Middle frontal gyrus (tissue), 1 donor: ENCODE data around the gene KLRB1.
"Not testable (repeated sequence)": the region's sequence is repeated elsewhere in the genome, so short reads cannot be mapped to it uniquely, and the experiment has no call there.

Experiments
- DNase-seq: peaks from one replicate; pipeline ENCODE4 v3.0.0-alpha.2; 2015; ENCODE audit warnings: low spot score; ENCODE audit errors: extremely low spot score

The KLRB1 gene

DNA sequence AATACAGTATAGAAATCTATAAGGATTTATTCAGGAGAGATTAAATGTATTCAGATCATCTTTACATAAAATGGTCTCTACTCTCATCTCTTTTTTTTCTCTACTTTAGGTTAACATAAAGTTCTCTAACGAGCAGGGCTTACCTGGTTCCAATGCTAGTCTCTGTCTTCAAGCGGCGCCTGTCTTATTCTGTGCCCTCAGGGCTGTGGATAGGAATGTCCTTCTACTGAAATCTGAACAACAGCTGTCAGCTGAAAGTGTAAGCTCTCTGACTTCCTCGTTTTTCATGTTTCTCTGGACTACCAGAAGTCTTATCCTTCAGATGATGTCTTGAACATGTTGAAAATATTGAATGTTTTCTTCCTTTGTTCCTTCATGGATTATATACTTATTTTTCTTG, 62.2 kb downstream of the KLRB1 start:
- not testable (repeated sequence) for DNase-seq
